GM12872 (cell line): ENCODE data around the gene TENM3.

ENCODE experiments used
- TF ChIP-seq, protein P1 (sequence below): IDR thresholded peaks from 3 replicates; pipeline ENCODE4 v1.5.1; 2011; ENCODE audit warnings: low read depth, mild to moderate bottlenecking, low read length, moderate library complexity; ENCODE audit not compliant: insufficient read depth

The TENM3 gene

DNA sequence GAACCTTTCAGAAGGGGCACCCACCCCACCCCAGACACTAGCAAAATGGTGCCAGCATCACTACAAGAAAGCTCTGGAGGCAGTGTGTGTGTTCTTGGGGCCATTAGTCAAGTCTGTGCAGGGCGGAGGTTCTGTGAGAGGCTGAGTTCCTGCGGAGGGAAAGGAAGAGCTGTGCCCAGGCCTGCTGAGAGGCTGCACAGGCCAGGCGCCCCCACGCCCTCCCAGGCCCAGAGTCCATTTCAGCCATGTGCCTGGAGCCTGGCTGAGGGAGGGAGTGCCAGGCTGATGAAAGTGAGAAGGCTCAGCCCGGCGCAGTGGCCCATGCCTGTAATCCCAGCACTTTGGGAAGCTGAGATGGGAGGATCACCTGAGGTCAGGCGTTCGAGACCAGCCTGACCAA lies 584.0 kb downstream of the TENM3 start:
- TF ChIP-seq, protein P1, sequence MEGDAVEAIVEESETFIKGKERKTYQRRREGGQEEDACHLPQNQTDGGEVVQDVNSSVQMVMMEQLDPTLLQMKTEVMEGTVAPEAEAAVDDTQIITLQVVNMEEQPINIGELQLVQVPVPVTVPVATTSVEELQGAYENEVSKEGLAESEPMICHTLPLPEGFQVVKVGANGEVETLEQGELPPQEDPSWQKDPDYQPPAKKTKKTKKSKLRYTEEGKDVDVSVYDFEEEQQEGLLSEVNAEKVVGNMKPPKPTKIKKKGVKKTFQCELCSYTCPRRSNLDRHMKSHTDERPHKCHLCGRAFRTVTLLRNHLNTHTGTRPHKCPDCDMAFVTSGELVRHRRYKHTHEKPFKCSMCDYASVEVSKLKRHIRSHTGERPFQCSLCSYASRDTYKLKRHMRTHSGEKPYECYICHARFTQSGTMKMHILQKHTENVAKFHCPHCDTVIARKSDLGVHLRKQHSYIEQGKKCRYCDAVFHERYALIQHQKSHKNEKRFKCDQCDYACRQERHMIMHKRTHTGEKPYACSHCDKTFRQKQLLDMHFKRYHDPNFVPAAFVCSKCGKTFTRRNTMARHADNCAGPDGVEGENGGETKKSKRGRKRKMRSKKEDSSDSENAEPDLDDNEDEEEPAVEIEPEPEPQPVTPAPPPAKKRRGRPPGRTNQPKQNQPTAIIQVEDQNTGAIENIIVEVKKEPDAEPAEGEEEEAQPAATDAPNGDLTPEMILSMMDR = no peak

DNA sequence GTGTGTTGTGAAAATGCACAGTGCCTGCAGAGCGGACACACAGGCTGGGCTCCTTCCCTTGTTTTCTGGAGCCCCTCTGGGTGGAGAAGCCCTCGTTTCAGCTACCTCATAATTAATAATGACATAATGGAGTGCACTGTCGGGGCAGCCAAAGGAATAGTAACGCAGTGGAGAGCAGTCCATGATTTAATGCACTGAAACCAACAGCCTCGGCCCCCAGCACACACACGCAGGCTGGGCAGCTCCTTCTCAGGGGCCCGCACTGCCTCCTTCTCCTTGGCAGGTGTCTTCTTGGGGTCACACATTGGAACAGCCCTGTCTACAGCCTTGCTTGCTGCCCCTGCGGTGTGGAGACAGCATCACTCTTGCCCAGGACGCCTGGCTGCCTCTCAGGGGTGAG lies 584.8 kb downstream of the TENM3 start:
- TF ChIP-seq, protein P1 = no peak

DNA sequence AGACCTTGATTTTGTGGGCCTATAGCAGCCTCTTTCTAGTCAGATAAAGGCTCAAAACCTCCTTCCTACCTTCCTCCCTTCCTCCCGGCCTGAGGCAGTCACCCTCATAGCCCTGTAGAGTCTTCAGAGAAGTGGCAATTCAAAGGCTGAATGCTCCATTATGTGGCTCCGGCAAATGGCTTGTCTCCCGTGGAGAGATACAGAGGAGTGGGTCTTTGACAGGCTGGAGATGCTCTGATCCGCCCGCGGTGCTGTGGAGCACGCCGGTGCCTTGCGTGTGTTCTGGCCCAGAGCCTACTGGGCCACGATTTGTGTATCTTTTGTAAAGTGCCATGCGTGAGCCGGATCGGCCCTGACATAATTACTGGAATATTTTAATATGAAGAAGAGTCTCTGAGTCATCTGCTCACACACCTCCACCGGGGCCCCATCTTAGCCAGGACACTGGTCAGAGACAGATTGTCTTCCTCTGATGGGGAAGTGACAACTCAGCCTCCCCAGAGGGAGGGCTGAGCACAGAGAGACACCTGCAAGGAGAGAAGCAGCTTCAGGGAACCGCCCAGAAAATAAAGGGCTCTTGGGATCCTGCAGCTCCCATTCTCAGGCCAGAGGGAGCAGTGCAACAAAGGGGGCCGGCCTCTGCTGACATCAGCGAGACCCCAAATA lies 585.3 kb downstream of the TENM3 start:
- TF ChIP-seq, protein P1 = no peak

DNA sequence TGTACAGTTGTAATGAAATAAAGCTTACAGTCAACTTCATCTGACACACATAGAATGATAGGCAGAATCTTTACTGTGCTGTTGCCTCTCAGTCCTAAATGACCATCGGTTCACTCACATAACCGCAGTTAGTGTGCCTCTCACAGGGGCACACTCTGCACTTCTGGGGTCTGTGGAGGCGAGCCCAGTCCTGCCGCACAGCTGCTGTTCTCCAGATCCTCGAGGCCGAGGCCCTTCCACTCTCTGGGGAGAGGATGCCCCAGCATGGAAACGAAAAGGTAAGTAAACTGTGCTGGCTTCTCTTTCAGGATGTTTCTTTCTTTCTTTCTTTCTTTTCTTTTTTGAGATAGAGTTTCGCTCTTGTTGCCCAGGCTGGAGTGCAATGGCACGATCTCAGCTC lies 586.0 kb downstream of the TENM3 start:
- TF ChIP-seq, protein P1 = no peak

DNA sequence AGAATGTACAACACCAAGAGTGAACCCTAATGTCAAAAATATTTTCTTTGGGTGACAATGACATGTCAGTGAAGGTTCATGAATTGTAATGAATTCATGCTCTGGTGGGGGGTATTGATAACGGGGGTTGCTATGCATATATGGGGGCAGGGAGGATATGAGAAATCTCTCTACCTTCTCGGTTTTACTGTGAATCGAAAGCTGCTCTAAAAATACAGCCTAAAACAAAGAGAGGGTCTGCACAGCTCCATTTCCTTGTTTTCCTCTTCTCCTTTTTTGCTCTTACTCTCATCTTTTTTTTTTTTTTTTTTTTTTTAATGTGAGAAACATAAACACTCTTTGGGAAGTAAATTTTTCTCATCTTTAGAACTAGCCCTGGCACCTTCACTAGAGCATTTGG lies 588.2 kb downstream of the TENM3 start:
- TF ChIP-seq, protein P1 = no peak

DNA sequence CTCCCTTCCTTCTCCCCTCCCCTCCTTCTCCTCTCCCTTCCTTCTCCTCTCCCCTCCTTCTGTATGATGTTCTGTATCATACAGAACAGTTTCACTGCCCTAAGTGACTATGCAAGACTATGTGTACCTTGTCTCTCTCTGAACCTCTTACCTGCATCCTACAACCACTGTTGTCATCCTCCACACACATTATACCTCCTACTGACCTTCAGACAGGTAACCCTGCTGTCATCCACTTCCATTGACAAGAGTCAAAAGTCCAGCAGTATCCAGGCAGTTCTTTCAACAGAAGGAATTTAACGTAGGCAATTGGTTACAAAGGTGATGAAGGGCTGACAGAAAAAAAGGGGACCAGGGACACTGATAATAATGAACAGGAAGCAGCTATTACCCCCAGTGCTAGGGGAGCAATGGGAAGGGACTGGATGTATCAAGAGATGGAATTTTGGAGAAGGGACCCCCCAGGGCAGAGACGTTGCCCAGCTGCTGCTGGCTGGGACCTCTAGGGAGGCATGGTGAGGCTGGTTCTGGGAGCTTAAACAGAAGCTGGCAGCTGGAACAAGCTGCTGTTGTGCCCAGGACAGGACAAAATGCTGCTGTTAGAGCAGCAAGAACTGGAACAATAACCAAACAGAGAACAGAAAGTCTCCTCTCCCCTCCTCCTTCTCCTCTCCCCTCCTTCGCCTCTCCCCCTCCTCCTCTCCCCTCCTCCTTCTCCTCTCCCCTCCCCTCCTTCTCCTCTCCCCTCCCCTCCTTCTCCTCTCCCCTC lies 589.3 kb downstream of the TENM3 start:
- TF ChIP-seq, protein P1 = no peak

DNA sequence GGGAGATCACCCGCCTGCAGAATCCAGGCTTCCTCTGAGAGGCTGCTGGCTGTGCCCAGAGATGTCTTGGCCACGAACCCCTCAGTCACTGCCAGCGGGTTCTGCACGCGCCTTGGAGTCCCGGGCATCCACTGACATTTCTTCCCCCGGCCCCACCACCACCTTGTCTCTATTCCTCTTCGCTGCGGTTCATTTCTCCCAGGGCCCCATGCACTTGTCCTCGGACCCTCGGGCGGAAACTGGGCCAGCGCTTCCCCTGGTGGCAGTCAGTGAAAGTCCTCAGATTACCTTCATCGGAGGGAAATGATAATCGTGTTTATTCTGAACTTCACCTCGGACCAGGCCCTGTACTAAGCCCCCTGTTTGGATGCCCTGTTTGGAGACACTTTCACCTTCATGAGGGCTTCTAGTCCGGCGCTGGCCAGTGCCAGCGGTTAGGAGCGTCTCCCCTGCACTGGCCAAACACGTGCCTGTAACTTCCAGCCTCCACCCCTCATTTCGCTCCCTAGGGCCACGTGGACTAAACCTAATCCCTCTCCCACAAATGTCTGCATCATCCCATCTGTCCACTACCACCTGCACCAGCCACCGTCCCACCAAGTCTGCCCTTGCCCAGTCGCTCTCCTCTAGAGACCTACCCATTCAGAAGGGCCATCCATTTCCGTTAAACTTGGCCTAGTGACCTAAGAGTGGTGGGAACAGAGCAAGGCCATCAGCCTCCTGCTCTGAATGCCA lies 592.0 kb downstream of the TENM3 start:
- TF ChIP-seq, protein P1 = no peak
